Measurements from ENCODE around the gene PCSK2. TPM values are rescaled to one million over a fixed set of nuclear protein-coding genes. Genes with fewer than 3 reads are reported as not detected.

Gene PCSK2
- polyA plus RNA-seq, 2 of the 4 experiments (the other 2 are of a cell fraction), result 0.01 TPM; not detected in 1

DNA sequence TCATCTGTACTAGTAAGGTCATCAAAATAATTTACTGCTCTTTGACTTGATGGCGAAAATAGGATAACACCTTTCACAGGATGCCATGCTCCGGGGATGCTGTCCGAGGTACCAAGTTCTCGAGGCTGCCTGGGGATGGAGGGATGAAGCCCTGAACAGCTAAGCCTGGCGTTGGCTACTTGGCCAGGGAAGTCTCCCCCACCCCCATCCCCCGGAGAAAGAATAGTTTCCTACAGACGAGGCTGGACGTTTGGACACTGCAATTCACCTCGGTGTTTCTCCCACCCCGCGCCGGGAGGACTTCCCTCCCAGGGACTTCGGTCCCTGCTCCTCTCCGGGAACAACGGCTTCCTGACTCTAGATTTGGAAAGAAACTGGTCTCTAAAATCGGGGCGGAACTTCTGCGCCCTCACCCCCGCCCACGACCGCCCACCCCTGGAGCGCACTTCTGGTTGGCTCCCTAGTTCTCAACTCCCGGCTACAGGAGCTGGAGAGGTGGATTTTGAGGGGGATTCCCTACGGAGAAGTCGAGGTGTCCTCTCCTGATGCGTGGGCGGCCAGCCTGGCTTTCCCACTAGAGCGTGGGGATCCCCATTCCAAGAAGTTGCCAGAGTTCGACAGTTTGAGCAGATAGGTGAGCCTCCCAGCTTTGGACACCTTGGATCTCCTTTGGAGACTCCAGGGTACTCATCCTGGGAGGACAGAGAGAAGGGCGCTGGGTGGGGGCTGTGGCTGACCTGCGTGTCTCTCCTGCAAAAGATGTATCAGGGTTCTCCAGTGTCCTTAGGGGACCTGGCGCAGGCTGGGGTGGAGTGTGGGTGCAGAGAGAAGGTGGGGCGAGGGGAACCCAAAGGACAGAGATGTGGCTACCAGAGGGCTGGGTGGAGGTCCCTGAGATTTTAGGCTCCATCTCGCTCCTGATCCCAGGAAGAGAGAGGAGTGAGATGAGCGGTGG, 1.1 kb downstream of the PCSK2 start:
- Histone ChIP-seq H3K4me2 (peak overlapping the region; percentile 85; the same call in 1 of the 3 replicates), H3K4me1 (peaks cover 7% of the 10 kb centered on the region), H3K27ac (no peak overlapping the region), H3K9me3 (no peaks in the 10 kb centered on the region), H3K4me3 (no peak overlapping the region)
- CTCF ChIA-PET, result no interaction called here
- TF ChIP-seq, protein P1, sequence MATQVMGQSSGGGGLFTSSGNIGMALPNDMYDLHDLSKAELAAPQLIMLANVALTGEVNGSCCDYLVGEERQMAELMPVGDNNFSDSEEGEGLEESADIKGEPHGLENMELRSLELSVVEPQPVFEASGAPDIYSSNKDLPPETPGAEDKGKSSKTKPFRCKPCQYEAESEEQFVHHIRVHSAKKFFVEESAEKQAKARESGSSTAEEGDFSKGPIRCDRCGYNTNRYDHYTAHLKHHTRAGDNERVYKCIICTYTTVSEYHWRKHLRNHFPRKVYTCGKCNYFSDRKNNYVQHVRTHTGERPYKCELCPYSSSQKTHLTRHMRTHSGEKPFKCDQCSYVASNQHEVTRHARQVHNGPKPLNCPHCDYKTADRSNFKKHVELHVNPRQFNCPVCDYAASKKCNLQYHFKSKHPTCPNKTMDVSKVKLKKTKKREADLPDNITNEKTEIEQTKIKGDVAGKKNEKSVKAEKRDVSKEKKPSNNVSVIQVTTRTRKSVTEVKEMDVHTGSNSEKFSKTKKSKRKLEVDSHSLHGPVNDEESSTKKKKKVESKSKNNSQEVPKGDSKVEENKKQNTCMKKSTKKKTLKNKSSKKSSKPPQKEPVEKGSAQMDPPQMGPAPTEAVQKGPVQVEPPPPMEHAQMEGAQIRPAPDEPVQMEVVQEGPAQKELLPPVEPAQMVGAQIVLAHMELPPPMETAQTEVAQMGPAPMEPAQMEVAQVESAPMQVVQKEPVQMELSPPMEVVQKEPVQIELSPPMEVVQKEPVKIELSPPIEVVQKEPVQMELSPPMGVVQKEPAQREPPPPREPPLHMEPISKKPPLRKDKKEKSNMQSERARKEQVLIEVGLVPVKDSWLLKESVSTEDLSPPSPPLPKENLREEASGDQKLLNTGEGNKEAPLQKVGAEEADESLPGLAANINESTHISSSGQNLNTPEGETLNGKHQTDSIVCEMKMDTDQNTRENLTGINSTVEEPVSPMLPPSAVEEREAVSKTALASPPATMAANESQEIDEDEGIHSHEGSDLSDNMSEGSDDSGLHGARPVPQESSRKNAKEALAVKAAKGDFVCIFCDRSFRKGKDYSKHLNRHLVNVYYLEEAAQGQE (IDR thresholded peaks at IDR 0.05), result peak; percentile 81
- no peak for TF ChIP-seq JUNB (IDR thresholded peaks at IDR 0.05)
- WGBS (ENCODE audit: missing lambda C conversion rate), result 4% methylated on average over 30 of the region's 35 CpGs
- ATAC-seq (peak in 1 of 2 experiments; percentile 17; a peak in 2 of 6 replicates), DNase-seq (ENCODE audit: low read depth in 1 of 2, low spot score in 1 of 2) (no peak), FAIRE-seq (no peak)
- POLR2A ChIA-PET, result no interaction called here

- Histone ChIP-seq H3K4me2 (no peak overlapping the region), H3K4me1 (peaks cover 7% of the 10 kb centered on the region), H3K27ac (no peak overlapping the region), H3K4me3 (no peak overlapping the region), H3K9me3 (no peaks in the 10 kb centered on the region)
- no peak for ATAC-seq
- FAIRE-seq, result no peak
- 13% methylated on average over 25 of the region's 25 CpGs for WGBS (ENCODE audit: missing lambda C conversion rate)
- no peak for DNase-seq (ENCODE audit: low read depth in 1 of 2, low spot score in 1 of 2)
- POLR2A ChIA-PET, result no interaction called here
- CTCF ChIA-PET, result no interaction called here
- no peak for TF ChIP-seq NFE2L2 (conservative IDR thresholded peaks at IDR 0.05; ENCODE audit: low read length)
- no peak for TF ChIP-seq PHF8 (IDR thresholded peaks at IDR 0.05; ENCODE audit: borderline replicate concordance, low read depth)
- no peak for TF ChIP-seq TFCP2L1 (CRISPR knock-in tag; IDR thresholded peaks at IDR 0.05)
- no peak for TF ChIP-seq HES2 (IDR thresholded peaks at IDR 0.05)
- TF ChIP-seq NR3C1 (IDR thresholded peaks at IDR 0.05), result no peak
- TF ChIP-seq, protein P2, sequence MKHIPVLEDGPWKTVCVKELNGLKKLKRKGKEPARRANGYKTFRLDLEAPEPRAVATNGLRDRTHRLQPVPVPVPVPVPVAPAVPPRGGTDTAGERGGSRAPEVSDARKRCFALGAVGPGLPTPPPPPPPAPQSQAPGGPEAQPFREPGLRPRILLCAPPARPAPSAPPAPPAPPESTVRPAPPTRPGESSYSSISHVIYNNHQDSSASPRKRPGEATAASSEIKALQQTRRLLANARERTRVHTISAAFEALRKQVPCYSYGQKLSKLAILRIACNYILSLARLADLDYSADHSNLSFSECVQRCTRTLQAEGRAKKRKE (CRISPR knock-in tag; IDR thresholded peaks at IDR 0.05; ENCODE audit: low read depth), result no peak
- TF ChIP-seq CBX2 (IDR thresholded peaks at IDR 0.05; ENCODE audit: borderline replicate concordance, low read depth), result no peak
- no peak for TF ChIP-seq POLR2AphosphoS2 (conservative IDR thresholded peaks at IDR 0.05; ENCODE audit: low read length)
- TF ChIP-seq, protein P3, sequence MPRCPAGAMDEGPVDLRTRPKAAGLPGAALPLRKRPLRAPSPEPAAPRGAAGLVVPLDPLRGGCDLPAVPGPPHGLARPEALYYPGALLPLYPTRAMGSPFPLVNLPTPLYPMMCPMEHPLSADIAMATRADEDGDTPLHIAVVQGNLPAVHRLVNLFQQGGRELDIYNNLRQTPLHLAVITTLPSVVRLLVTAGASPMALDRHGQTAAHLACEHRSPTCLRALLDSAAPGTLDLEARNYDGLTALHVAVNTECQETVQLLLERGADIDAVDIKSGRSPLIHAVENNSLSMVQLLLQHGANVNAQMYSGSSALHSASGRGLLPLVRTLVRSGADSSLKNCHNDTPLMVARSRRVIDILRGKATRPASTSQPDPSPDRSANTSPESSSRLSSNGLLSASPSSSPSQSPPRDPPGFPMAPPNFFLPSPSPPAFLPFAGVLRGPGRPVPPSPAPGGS (IDR thresholded peaks at IDR 0.05), result no peak
- no peak for TF ChIP-seq CHD4 (IDR thresholded peaks at IDR 0.05; ENCODE audit: borderline replicate concordance)
- no peak for TF ChIP-seq CBX8 (IDR thresholded peaks at IDR 0.05)
- TF ChIP-seq FOXS1 (CRISPR knock-in tag; IDR thresholded peaks at IDR 0.05), result no peak
- TF ChIP-seq ZFP36 (IDR thresholded peaks at IDR 0.05; ENCODE audit: borderline replicate concordance, partially characterized antibody), result no peak
- TF ChIP-seq GATA3 (IDR thresholded peaks at IDR 0.05; ENCODE audit: borderline replicate concordance), result no peak
- no peak for TF ChIP-seq SMC3 (IDR thresholded peaks at IDR 0.05)
- no peak for TF ChIP-seq HOXB13 (CRISPR knock-in tag; IDR thresholded peaks at IDR 0.05; ENCODE audit: low read depth)
- no peak for TF ChIP-seq MAX (IDR thresholded peaks at IDR 0.05)
- TF ChIP-seq HEYL (CRISPR knock-in tag; IDR thresholded peaks at IDR 0.05), result no peak
Observed at GRCh38 chr20:17228624-17229061, 1.8 kb downstream of the PCSK2 start.

Measured in A549 (cell line).